ENCODE measurements around the gene SYNGAP1.
"Not testable (repeated sequence)": the region's sequence is repeated elsewhere in the genome, so short reads cannot be mapped to it uniquely, and the experiment has no call there.

- not testable (repeated sequence) for TF ChIP-seq EZH2 (IDR thresholded peaks at IDR 0.05; ENCODE audit: low read depth, unreplicated experiment); CTCF (conservative IDR thresholded peaks at IDR 0.05; ENCODE audit: low read depth in 2 of 2); POLR2AphosphoS5 (IDR thresholded peaks at IDR 0.05; ENCODE audit: low read depth)
These were observed 48.0 kb upstream of the SYNGAP1 start for GRCh38 chr6:33371901-33372300.

All from GM23338 (cell line).